Activated CD8-positive, alpha-beta memory T cell treated with anti-CD3 and anti-CD28 coated beads for 36 hours (primary cell): Measurements from ENCODE around the gene YWHAG. TPM values are rescaled to one million over a fixed set of nuclear protein-coding genes. Genes with fewer than 3 reads are reported as not detected.
"Not testable (repeated sequence)": the region's sequence is repeated elsewhere in the genome, so short reads cannot be mapped to it uniquely, and the experiment has no call there.

Source experiments
- CTCF ChIA-PET: fragments of 350-600 bp; sonication (Branson Sonifier 250); formaldehyde crosslinking; loops from one replicate; lab custom pipeline; 2021; ENCODE audit warnings: antibody characterized with exemption; lab: Charles Lee
- POLR2A ChIA-PET: fragments of 350-600 bp; sonication (Branson Sonifier 250); formaldehyde crosslinking; loops from one replicate; lab custom pipeline; 2021; ENCODE audit warnings: antibody characterized with exemption; lab: Charles Lee
- total RNA-seq, 2 experiments: library from RNA; stranded (reverse); gene quantifications; one replicate each; pipeline ENCODE4 v1.2.3, GENCODE V29; 2021

YWHAG gene
- total RNA-seq, 2 experiments from 2014 or later: 167 to 174 TPM

GRCh38 chr7:76383089-76383944, 24.5 kb upstream of the YWHAG start:
- CTCF ChIA-PET: no interaction called here

GRCh38 chr7:76381814-76382213, 23.0 kb upstream of the YWHAG start:
- CTCF ChIA-PET: no interaction called here
- POLR2A ChIA-PET: no interaction called here

More at GRCh38 chr7:76383089-76383944, 24.5 kb upstream of the YWHAG start:
- POLR2A ChIA-PET: no interaction called here

GRCh38 chr7:76380623-76380966, 21.8 kb upstream of the YWHAG start:
- ChIA-PET CTCF (interaction anchor here (1.1 kb wide), 1 partner anchor 21 kb away, joined by 3 read pairs; no protein-coding TSS in a partner anchor), POLR2A (no interaction called here)

- CTCF ChIA-PET: interaction anchor here (0.5 to 0.7 kb wide), 2 partner anchors 16 to 63 kb away, joined by 3 read pairs; no protein-coding TSS in a partner anchor
Measured at GRCh38 chr7:76377186-76377918, 18.6 kb upstream of the YWHAG start.

GRCh38 chr7:76375251-76375650, 16.5 kb upstream of the YWHAG start:
- CTCF ChIA-PET: no interaction called here
- POLR2A ChIA-PET: no interaction called here

More at GRCh38 chr7:76377186-76377918, 18.6 kb upstream of the YWHAG start:
- POLR2A ChIA-PET: no interaction called here

GRCh38 chr7:76372984-76373833, 14.4 kb upstream of the YWHAG start:
- POLR2A ChIA-PET: no interaction called here
- CTCF ChIA-PET: no interaction called here

GRCh38 chr7:76371396-76371795, 12.6 kb upstream of the YWHAG start:
- POLR2A ChIA-PET: no interaction called here
- CTCF ChIA-PET: no interaction called here

- CTCF ChIA-PET: interaction anchor here (1.2 kb wide), 1 partner anchor 9 kb away, joined by 4 read pairs; no protein-coding TSS in a partner anchor
- POLR2A ChIA-PET: no interaction called here
Measured at GRCh38 chr7:76369018-76369417, 10.2 kb upstream of the YWHAG start.

GRCh38 chr7:76368190-76368589, 9.4 kb upstream of the YWHAG start:
- ChIA-PET POLR2A (no interaction called here), CTCF (interaction anchor here (1.2 kb wide), 1 partner anchor 9 kb away, joined by 4 read pairs; no protein-coding TSS in a partner anchor)

- POLR2A ChIA-PET: interaction anchor here (0.7 kb wide), 1 partner anchor 48 kb away, joined by 3 read pairs; no protein-coding TSS in a partner anchor
- CTCF ChIA-PET: interaction anchor here (1.0 to 1.2 kb wide), 2 partner anchors 50 to 317 kb away, joined by 3 to 4 read pairs; partner anchors contain the start of genes MDH2 and STYXL1
Measured at GRCh38 chr7:76364198-76364584, 5.4 kb upstream of the YWHAG start.

- CTCF ChIA-PET: interaction anchor here (1.0 to 1.2 kb wide), 2 partner anchors 50 to 316 kb away, joined by 3 to 4 read pairs; partner anchors contain the start of genes MDH2 and STYXL1
Measured at GRCh38 chr7:76363754-76364153, 5.0 kb upstream of the YWHAG start.

GRCh38 chr7:76359978-76360638, 1.3 kb upstream of the YWHAG start:
- ChIA-PET POLR2A (interaction anchor here (3.5 kb wide), 1 partner anchor 42 kb away, joined by 34 read pairs; no protein-coding TSS in a partner anchor), CTCF (interaction anchor here (0.7 to 3.1 kb wide), 5 partner anchors 8 to 69 kb away, joined by 3 to 17 read pairs (median 4); no protein-coding TSS in a partner anchor)

More at GRCh38 chr7:76363754-76364153, 5.0 kb upstream of the YWHAG start:
- POLR2A ChIA-PET: not testable (repeated sequence)

GRCh38 chr7:76359111-76359977, 553 bp upstream of the YWHAG start:
- ChIA-PET POLR2A (interaction anchor here (0.5 to 3.5 kb wide), 6 partner anchors 16 to 763 kb away, joined by 3 to 34 read pairs (median 5); partner anchors contain the start of gene CCDC146), CTCF (interaction anchor here (0.7 to 3.1 kb wide), 6 partner anchors 9 to 68 kb away, joined by 3 to 17 read pairs (median 4); partner anchors contain the start of gene HSPB1)

- POLR2A ChIA-PET: interaction anchor here (0.6 to 3.5 kb wide), 5 partner anchors 24 to 764 kb away, joined by 4 to 34 read pairs (median 5); partner anchors contain the start of gene CCDC146
- CTCF ChIA-PET: interaction anchor here (0.7 to 1.0 kb wide), 2 partner anchors 36 to 179 kb away, joined by 3 read pairs; no protein-coding TSS in a partner anchor
Measured at GRCh38 chr7:76358011-76358480, 745 bp downstream of the YWHAG start.

GRCh38 chr7:76357475-76358010, 1.2 kb downstream of the YWHAG start:
- ChIA-PET CTCF (interaction anchor here (0.7 to 1.0 kb wide), 2 partner anchors 36 to 179 kb away, joined by 3 read pairs; no protein-coding TSS in a partner anchor), POLR2A (interaction anchor here (0.6 to 3.5 kb wide), 3 partner anchors 24 to 80 kb away, joined by 4 to 34 read pairs (median 5); no protein-coding TSS in a partner anchor)

GRCh38 chr7:76356823-76357222, 2.0 kb downstream of the YWHAG start:
- POLR2A ChIA-PET: interaction anchor here (0.7 kb wide), 1 partner anchor 37 kb away, joined by 3 read pairs; no protein-coding TSS in a partner anchor
- CTCF ChIA-PET: no interaction called here
